Psoas muscle (tissue), 8 donors: Measurements from ENCODE around the gene PCDHA7. TPM values are rescaled to one million over a fixed set of nuclear protein-coding genes. Genes with fewer than 3 reads are reported as not detected.
"Not testable (repeated sequence)": the region's sequence is repeated elsewhere in the genome, so short reads cannot be mapped to it uniquely, and the experiment has no call there.

Experiments used
- ATAC-seq, 4 donors: fragments of 200-7000 bp; cut with Tn5 transposase; one replicate each; pipeline ENCODE4 v1.9.1; 2020; ENCODE audit warnings: moderate library complexity in 3 of 4, mild to moderate bottlenecking in 2 of 4
- DNase-seq, 2 donors: peaks; one replicate each; pipeline ENCODE4 v3.0.0-alpha.2; 2020
- H3K27ac ChIP-seq: fragments of 200-600 bp; one replicate; pipeline ENCODE4 v1.8.0; 2022
- H3K27me3 ChIP-seq, 3 donors: fragments of 200-600 bp in 1 of 3; one replicate each; pipeline versions ENCODE4 v1.6.1 to v1.8.0; 2013 to 2022; ENCODE audit warnings: low read length in 2 of 3, mild to moderate bottlenecking in 2 of 3, moderate library complexity in 1 of 3; ENCODE audit not compliant: insufficient read depth in 3 of 3
- H3K36me3 ChIP-seq, 2 donors: fragments of 200-600 bp in 1 of 2; one replicate each; pipeline versions ENCODE4 v1.6.1 to v1.8.0; 2013 to 2022; ENCODE audit warnings: low read depth in 1 of 2, mild to moderate bottlenecking in 1 of 2, moderate library complexity in 1 of 2; ENCODE audit not compliant: insufficient read depth in 1 of 2
- H3K4me1 ChIP-seq: fragments of 200-600 bp; one replicate; pipeline ENCODE4 v1.8.0; 2022
- H3K4me3 ChIP-seq: fragments of 200-600 bp; one replicate; pipeline ENCODE4 v1.8.0; 2022; ENCODE audit warnings: mild to moderate bottlenecking
- H3K9me3 ChIP-seq: fragments of 200-600 bp; one replicate; pipeline ENCODE4 v1.8.0; 2022
- WGBS, 3 donors: extraction: QIAGEN DNeasy Blood & Tissue Kit; methylation state at CpG; one replicate each; pipeline versions ENCODE4 v1.1.6 to v1.1.7; 2013; 5-methylcytosine and 5-hydroxymethylcytosine counted together
- intact Hi-C, 2 donors: fragments of 100-400 bp; cut with DNase I; formaldehyde crosslinking; loops; one replicate each; pipeline versions ENCODE4 v1.11.0 to v1.14.2; 2022
- polyA plus RNA-seq, 3 donors: library from polyadenylated mRNA; stranded (reverse); fragments of 200-250 nt; gene quantifications; one replicate each; pipeline ENCODE4 v1.2.3, GENCODE V29; 2013
- total RNA-seq, 4 donors: library from RNA; stranded (reverse); fragmentation: NEBNext Ultra II Directional in 2 of 4; extraction: Animal tissue kit (Norgen Biotek cat#: 25700) in 2 of 4; gene quantifications; one replicate each; pipeline versions ENCODE4 v1.2.1 to v1.2.4, GENCODE V29; 2021 to 2023
- TF ChIP-seq, protein P1 (sequence below): fragments of 200-600 bp; IDR thresholded peaks from one replicate; pipeline ENCODE4 v1.8.0; 2022; ENCODE audit warnings: antibody characterized with exemption
- donor health status: healthy with polysubstance abuse.
- donor health status: DM: no; HTN: no; CAD: no; lungs with moderate emphysema.
- donor health status: Bipolar disorder and iron deficiency.
- donor health status: healthy.
- donor health status: DM: yes; HTN: yes; CAD: no.
- donor health status: DM: no; HTN: no; CAD: no.
- donor health status: DM: no; HTN: no; CAD: no.
- donor health status: DM: yes; HTN: yes; CAD: no.

Gene PCDHA7
- total and polyA plus RNA-seq, 7 donors = 0.01 to 0.08 (median 0.07) TPM; not detected in 4

GRCh38 chr5:140840978-140841962 lies 7.2 kb downstream of the PCDHA7 start, which contains the start of gene PCDHA8:
TSS of gene PCDHA8 (plus strand) at chr5:140841187. CDS start at chr5:140841322, 135 bp downstream.
- H3K27me3 ChIP-seq = peaks cover 0 to under 1% (median 0%) of the 10 kb centered on the region in 3 donors
- TF ChIP-seq, protein P1, sequence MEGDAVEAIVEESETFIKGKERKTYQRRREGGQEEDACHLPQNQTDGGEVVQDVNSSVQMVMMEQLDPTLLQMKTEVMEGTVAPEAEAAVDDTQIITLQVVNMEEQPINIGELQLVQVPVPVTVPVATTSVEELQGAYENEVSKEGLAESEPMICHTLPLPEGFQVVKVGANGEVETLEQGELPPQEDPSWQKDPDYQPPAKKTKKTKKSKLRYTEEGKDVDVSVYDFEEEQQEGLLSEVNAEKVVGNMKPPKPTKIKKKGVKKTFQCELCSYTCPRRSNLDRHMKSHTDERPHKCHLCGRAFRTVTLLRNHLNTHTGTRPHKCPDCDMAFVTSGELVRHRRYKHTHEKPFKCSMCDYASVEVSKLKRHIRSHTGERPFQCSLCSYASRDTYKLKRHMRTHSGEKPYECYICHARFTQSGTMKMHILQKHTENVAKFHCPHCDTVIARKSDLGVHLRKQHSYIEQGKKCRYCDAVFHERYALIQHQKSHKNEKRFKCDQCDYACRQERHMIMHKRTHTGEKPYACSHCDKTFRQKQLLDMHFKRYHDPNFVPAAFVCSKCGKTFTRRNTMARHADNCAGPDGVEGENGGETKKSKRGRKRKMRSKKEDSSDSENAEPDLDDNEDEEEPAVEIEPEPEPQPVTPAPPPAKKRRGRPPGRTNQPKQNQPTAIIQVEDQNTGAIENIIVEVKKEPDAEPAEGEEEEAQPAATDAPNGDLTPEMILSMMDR = no peak
- no peaks in the 10 kb centered on the region for H3K36me3 ChIP-seq
- WGBS, 3 donors = 16 to 24% (median 21%) methylated on average over 43 to 47 of the region's 47 CpGs
- H3K4me3 ChIP-seq = no peak within 1 kb of the TSS
- H3K9me3 ChIP-seq = peaks cover 7% of the 10 kb centered on the region
- no peak within 1 kb of the TSS for H3K27ac ChIP-seq
- no peak for DNase-seq
- no peak for ATAC-seq
- intact Hi-C loops = no loop called here
- no peaks in the 10 kb centered on the region for H3K4me1 ChIP-seq

DNA sequence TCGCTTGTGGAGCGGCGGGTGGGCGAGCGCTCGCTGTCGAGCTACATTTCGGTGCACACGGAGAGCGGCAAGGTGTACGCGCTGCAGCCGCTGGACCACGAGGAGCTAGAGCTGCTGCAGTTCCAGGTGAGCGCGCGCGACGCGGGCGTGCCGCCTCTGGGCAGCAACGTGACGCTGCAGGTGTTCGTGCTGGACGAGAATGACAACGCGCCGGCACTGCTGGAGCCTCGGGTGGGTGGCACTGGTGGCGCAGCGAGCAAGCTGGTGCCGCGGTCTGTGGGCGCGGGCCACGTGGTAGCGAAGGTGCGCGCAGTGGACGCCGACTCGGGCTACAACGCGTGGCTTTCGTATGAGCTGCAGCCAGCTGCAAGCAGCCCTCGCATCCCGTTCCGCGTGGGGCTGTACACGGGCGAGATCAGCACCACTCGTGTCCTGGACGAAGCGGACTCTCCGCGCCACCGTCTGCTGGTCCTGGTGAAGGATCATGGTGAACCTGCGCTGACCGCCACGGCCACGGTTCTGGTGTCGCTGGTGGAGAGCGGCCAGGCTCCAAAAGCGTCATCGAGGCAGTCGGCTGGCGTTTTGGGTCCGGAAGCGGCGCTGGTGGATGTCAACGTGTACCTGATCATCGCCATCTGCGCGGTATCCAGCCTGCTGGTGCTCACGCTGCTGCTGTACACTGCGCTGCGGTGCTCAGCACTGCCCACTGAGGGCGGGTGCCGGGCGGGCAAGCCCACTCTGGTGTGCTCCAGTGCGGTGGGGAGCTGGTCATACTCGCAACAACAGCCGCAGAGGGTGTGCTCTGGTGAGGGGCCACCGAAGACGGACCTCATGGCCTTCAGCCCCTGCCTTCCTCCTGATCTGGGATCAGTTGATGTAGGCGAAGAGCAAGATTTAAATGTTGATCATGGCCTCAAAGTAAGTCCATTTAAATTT lies 9.0 kb downstream of the PCDHA7 start:
- WGBS, 3 donors = 41 to 46% methylated on average over 48 to 87 of the region's 87 CpGs; no CpG with 5 or more reads in 1 of the 3 donors
- H3K27ac ChIP-seq = no peak overlapping the region
- H3K4me3 ChIP-seq = no peak overlapping the region
- no peaks in the 10 kb centered on the region for H3K4me1 ChIP-seq
- TF ChIP-seq, protein P1 = no peak
- H3K27me3 ChIP-seq = peaks cover 0 to 6% (median 0%) of the 10 kb centered on the region in 3 donors
- no peaks in the 10 kb centered on the region for H3K36me3 ChIP-seq
- ATAC-seq (no peak), DNase-seq (no peak)
- intact Hi-C loops = no loop called here
- H3K9me3 ChIP-seq = peaks cover 4% of the 10 kb centered on the region

DNA sequence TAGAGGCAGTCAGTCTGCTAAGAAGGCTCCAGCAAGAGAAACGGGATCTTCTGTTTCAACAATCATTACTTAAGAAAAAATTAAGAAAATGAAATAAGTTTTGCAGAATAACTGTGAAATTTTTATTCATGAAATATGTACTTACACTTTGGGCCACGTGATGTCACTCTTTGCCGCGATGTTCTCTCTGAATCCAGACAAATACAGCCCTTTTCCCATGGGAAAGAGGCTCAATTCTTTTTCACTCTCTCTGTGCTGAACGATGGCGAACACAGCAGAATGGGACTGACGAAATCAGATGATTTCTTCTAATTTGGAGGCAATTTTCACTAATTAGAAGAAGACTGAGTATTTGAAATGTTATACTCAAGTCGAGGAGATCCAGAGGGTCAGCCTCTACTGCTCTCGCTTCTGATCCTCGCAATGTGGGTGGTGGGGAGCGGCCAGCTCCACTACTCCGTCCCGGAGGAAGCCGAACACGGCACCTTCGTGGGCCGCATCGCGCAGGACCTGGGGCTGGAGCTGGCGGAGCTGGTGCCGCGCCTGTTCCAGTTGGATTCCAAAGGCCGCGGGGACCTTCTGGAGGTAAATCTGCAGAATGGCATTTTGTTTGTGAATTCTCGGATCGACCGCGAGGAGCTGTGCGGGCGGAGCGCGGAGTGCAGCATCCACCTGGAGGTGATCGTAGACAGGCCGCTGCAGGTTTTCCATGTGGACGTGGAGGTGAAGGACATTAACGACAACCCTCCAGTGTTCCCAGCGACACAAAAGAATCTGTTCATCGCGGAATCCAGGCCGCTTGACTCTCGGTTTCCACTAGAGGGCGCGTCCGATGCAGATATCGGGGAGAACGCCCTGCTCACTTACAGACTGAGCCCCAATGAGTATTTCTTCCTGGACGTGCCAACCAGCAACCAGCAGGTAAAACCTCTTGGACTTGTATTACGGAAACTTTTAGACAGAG lies 14.4 kb downstream of the PCDHA7 start, which contains the start of gene PCDHA9:
Gene PCDHA9, plus strand, starts transcription at position 244 of the 964 bp plus-strand sequence. Its CDS starts 114 bp downstream, at position 358.
- H3K27ac ChIP-seq, H3K4me3 ChIP-seq, intact Hi-C loops, H3K4me1 ChIP-seq, DNase-seq, H3K9me3 ChIP-seq, H3K27me3 ChIP-seq, H3K36me3 ChIP-seq, ATAC-seq: not testable (repeated sequence)
- 17 to 18% methylated on average over 32 to 46 of the region's 48 CpGs; no CpG with 5 or more reads in 1 of the 3 donors for WGBS, 3 donors

DNA sequence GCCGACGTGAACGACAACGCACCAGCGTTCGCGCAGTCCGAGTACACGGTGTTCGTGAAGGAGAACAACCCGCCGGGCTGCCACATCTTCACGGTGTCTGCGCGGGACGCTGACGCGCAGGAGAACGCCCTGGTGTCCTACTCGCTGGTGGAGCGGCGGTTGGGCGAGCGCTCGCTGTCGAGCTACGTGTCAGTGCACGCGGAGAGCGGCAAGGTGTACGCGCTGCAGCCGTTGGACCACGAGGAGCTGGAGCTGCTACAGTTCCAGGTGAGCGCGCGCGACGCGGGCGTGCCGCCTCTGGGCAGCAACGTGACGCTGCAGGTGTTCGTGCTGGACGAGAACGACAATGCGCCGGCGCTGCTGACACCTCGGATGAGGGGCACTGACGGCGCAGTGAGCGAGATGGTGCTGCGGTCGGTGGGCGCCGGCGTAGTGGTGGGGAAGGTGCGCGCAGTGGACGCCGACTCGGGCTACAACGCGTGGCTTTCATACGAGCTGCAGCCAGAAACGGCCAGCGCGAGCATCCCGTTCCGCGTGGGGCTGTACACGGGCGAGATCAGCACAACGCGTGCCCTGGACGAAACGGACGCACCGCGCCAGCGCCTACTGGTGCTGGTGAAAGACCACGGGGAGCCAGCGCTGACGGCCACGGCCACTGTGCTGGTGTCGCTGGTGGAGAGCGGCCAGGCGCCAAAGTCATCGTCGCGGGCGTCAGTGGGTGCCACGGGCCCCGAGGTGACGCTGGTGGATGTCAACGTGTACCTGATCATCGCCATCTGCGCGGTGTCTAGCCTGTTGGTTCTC lies 16.0 kb downstream of the PCDHA7 start:
- H3K27ac ChIP-seq, DNase-seq, H3K4me1 ChIP-seq, H3K9me3 ChIP-seq, ATAC-seq, H3K36me3 ChIP-seq, intact Hi-C loops, H3K4me3 ChIP-seq: not testable (repeated sequence)
- WGBS, 3 donors = 39 to 49% methylated on average over 25 to 101 of the region's 101 CpGs; no CpG with 5 or more reads in 1 of the 3 donors
- peaks cover 0 to 11% (median 3%) of the 10 kb centered on the region in 3 donors for H3K27me3 ChIP-seq
